CD4-positive, alpha-beta memory T cell (primary cell): Measurements from ENCODE around the gene MYLK. TPM values are rescaled to one million over a fixed set of nuclear protein-coding genes. Genes with fewer than 3 reads are reported as not detected.

Source experiments
- CTCF ChIA-PET: fragments of 350-600 bp; sonication (Branson Sonifier 250); formaldehyde crosslinking; loops from one replicate; lab custom pipeline; 2021; ENCODE audit warnings: inconsistent platforms; ENCODE audit not compliant: partially characterized antibody; lab: Charles Lee
- POLR2A ChIA-PET: fragments of 350-600 bp; sonication (Branson Sonifier 250); formaldehyde crosslinking; loops from one replicate; lab custom pipeline; 2021; ENCODE audit not compliant: partially characterized antibody; lab: Charles Lee
- DNase-seq, 5 donors: peaks; one replicate each; pipeline versions ENCODE4 v3.0.0 to v3.0.0-alpha.2; 2020 to 2022; ENCODE audit warnings: mixed read lengths in 1 of 5
- H3K27ac ChIP-seq: one replicate; pipeline ENCODE4 v1.7.0; 2013; ENCODE audit warnings: low read depth, low read length
- H3K27me3 ChIP-seq: 2 replicates; pipeline ENCODE4 v1.7.0; 2013; ENCODE audit warnings: mild to moderate bottlenecking, low read length, moderate library complexity; ENCODE audit not compliant: insufficient read depth
- H3K36me3 ChIP-seq: 2 replicates; pipeline ENCODE4 v1.7.0; 2013; ENCODE audit warnings: mild to moderate bottlenecking, low read length, moderate library complexity; ENCODE audit not compliant: insufficient read depth
- H3K4me1 ChIP-seq: 2 replicates; pipeline ENCODE4 v1.7.0; 2013; ENCODE audit warnings: mild to moderate bottlenecking, low read length, moderate library complexity; ENCODE audit not compliant: insufficient read depth
- H3K4me3 ChIP-seq, 2 donors: one replicate each; pipeline ENCODE4 v1.7.0; 2013; ENCODE audit warnings: low read length in 2 of 2, mild to moderate bottlenecking in 1 of 2
- H3K9me3 ChIP-seq, 2 donors: one replicate each; pipeline ENCODE4 v1.7.0; 2013; ENCODE audit warnings: low read length in 2 of 2, control low read depth in 1 of 2; ENCODE audit not compliant: control insufficient read depth in 1 of 2
- H3K27ac Mint-ChIP-seq, 7 donors: one replicate each; pipeline ENCODE4 v1.8.0; 2020 to 2021; ENCODE audit warnings: mixed read lengths in 7 of 7, mild to moderate bottlenecking in 6 of 7, inconsistent platforms in 3 of 7, moderate library complexity in 3 of 7
- H3K27me3 Mint-ChIP-seq, 2 donors: one replicate each; pipeline ENCODE4 v1.8.0; 2020 to 2021; ENCODE audit warnings: mixed read lengths in 2 of 2
- H3K36me3 Mint-ChIP-seq, 2 donors: one replicate each; pipeline ENCODE4 v1.8.0; 2020 to 2021; ENCODE audit warnings: mixed read lengths in 2 of 2, inconsistent platforms in 1 of 2, mild to moderate bottlenecking in 1 of 2
- H3K4me1 Mint-ChIP-seq, 4 donors: one replicate each; pipeline ENCODE4 v1.8.0; 2020 to 2021; ENCODE audit warnings: mixed read lengths in 4 of 4, mild to moderate bottlenecking in 1 of 4
- H3K4me3 Mint-ChIP-seq, 8 donors: one replicate each; pipeline ENCODE4 v1.8.0; 2020 to 2021; ENCODE audit warnings: mixed read lengths in 8 of 8, mild to moderate bottlenecking in 7 of 8, moderate library complexity in 6 of 8, inconsistent platforms in 3 of 8
- H3K9me3 Mint-ChIP-seq, 8 donors: one replicate each; pipeline ENCODE4 v1.8.0; 2020 to 2021; ENCODE audit warnings: mixed read lengths in 8 of 8, mild to moderate bottlenecking in 5 of 8, inconsistent platforms in 3 of 8, moderate library complexity in 1 of 8
- intact Hi-C: fragments of 100-400 bp; cut with micrococcal nuclease; formaldehyde crosslinking; loops from one replicate; pipeline ENCODE4 v1.15.1; 2023
- polyA plus RNA-seq, 2 donors: library from polyadenylated mRNA; unstranded; fragments of 300-500 nt; fragmentation: Illumina TruSeq; gene quantifications; one replicate each; pipeline ENCODE4 v1.2.3, GENCODE V29; 2021
- total RNA-seq, 2 experiments: library from RNA; stranded (reverse); gene quantifications; one replicate each; pipeline ENCODE4 v1.2.3, GENCODE V29; 2021

MYLK gene
- total and polyA plus RNA-seq, 4 experiments from 2014 or later: 0.18 TPM; not detected in 3

GRCh38 chr3:123640311-123640710 is 243.8 kb downstream of the MYLK start:
- no peaks in the 10 kb centered on the region for H3K4me1 ChIP-seq
- no peak overlapping the region for H3K4me3 Mint-ChIP-seq
- no peak for DNase-seq
- intact Hi-C loops: no loop called here
- H3K36me3 ChIP-seq: no peaks in the 10 kb centered on the region
- no peak overlapping the region for H3K27ac ChIP-seq
- no peaks in the 10 kb centered on the region for H3K9me3 ChIP-seq
- H3K27me3 ChIP-seq: no peaks in the 10 kb centered on the region
- no peaks in the 10 kb centered on the region for H3K4me1 Mint-ChIP-seq
- POLR2A ChIA-PET: no interaction called here
- CTCF ChIA-PET: interaction anchor here (1.0 to 2.3 kb wide), 3 partner anchors 10 to 12 kb away, joined by 3 to 15 read pairs (median 4); no protein-coding TSS in a partner anchor
- H3K36me3 Mint-ChIP-seq: peaks cover 0 to 5% of the 10 kb centered on the region in 2 donors
- H3K27ac Mint-ChIP-seq: no peak overlapping the region
- peaks cover 0 to 4% of the 10 kb centered on the region in 2 donors for H3K27me3 Mint-ChIP-seq
- no peaks in the 10 kb centered on the region for H3K9me3 Mint-ChIP-seq
- no peak overlapping the region for H3K4me3 ChIP-seq

- no peaks in the 10 kb centered on the region for H3K9me3 Mint-ChIP-seq
- H3K27ac Mint-ChIP-seq: no peak overlapping the region
- Histone ChIP-seq H3K27me3 (no peaks in the 10 kb centered on the region), H3K36me3 (no peaks in the 10 kb centered on the region), H3K27ac (no peak overlapping the region), H3K4me1 (no peaks in the 10 kb centered on the region), H3K4me3 (no peak overlapping the region), H3K9me3 (no peaks in the 10 kb centered on the region)
- no peaks in the 10 kb centered on the region for H3K4me1 Mint-ChIP-seq
- H3K27me3 Mint-ChIP-seq: peaks cover 0 to 4% of the 10 kb centered on the region in 2 donors
- DNase-seq: no peak
- ChIA-PET CTCF (interaction anchor here (1.0 kb wide), 1 partner anchor 13 kb away, joined by 4 read pairs; no protein-coding TSS in a partner anchor), POLR2A (no interaction called here)
- intact Hi-C loops: no loop called here
- H3K36me3 Mint-ChIP-seq: peaks cover 0 to 5% of the 10 kb centered on the region in 2 donors
- H3K4me3 Mint-ChIP-seq: no peak overlapping the region
Measured at GRCh38 chr3:123638936-123639689, 245.0 kb downstream of the MYLK start.

GRCh38 chr3:123637841-123638240 is 246.3 kb downstream of the MYLK start:
- no peaks in the 10 kb centered on the region for H3K36me3 ChIP-seq
- H3K27me3 ChIP-seq: no peaks in the 10 kb centered on the region
- intact Hi-C loops: no loop called here
- no peak overlapping the region for H3K27ac Mint-ChIP-seq
- no peaks in the 10 kb centered on the region for H3K9me3 ChIP-seq
- peaks cover 0 to 5% of the 10 kb centered on the region in 2 donors for H3K36me3 Mint-ChIP-seq
- POLR2A ChIA-PET: no interaction called here
- DNase-seq: no peak
- CTCF ChIA-PET: no interaction called here
- no peak overlapping the region for H3K4me3 Mint-ChIP-seq
- H3K9me3 Mint-ChIP-seq: no peaks in the 10 kb centered on the region
- H3K27ac ChIP-seq: no peak overlapping the region
- H3K4me1 ChIP-seq: no peaks in the 10 kb centered on the region
- peaks cover 0 to 4% of the 10 kb centered on the region in 2 donors for H3K27me3 Mint-ChIP-seq
- no peak overlapping the region for H3K4me3 ChIP-seq
- no peaks in the 10 kb centered on the region for H3K4me1 Mint-ChIP-seq

GRCh38 chr3:123637131-123637530 is 247.0 kb downstream of the MYLK start:
- Histone ChIP-seq H3K36me3 (no peaks in the 10 kb centered on the region), H3K4me1 (no peaks in the 10 kb centered on the region), H3K4me3 (no peak overlapping the region), H3K9me3 (no peaks in the 10 kb centered on the region), H3K27me3 (no peaks in the 10 kb centered on the region), H3K27ac (no peak overlapping the region)
- H3K36me3 Mint-ChIP-seq: peaks cover 0 to 5% of the 10 kb centered on the region in 2 donors
- CTCF ChIA-PET: no interaction called here
- H3K4me3 Mint-ChIP-seq: no peak overlapping the region
- H3K9me3 Mint-ChIP-seq: no peaks in the 10 kb centered on the region
- H3K27me3 Mint-ChIP-seq: peaks cover 0 to 4% of the 10 kb centered on the region in 2 donors
- intact Hi-C loops: no loop called here
- H3K4me1 Mint-ChIP-seq: no peaks in the 10 kb centered on the region
- POLR2A ChIA-PET: no interaction called here
- no peak overlapping the region for H3K27ac Mint-ChIP-seq
- DNase-seq: no peak

GRCh38 chr3:123636431-123636841 is 247.7 kb downstream of the MYLK start:
- H3K4me3 Mint-ChIP-seq: no peak overlapping the region
- ChIA-PET POLR2A (no interaction called here), CTCF (no interaction called here)
- Histone ChIP-seq H3K27ac (no peak overlapping the region), H3K4me1 (no peaks in the 10 kb centered on the region), H3K4me3 (no peak overlapping the region), H3K36me3 (no peaks in the 10 kb centered on the region), H3K27me3 (no peaks in the 10 kb centered on the region), H3K9me3 (no peaks in the 10 kb centered on the region)
- no peak overlapping the region for H3K27ac Mint-ChIP-seq
- H3K27me3 Mint-ChIP-seq: peaks cover 0 to 4% of the 10 kb centered on the region in 2 donors
- DNase-seq: no peak
- H3K4me1 Mint-ChIP-seq: no peaks in the 10 kb centered on the region
- intact Hi-C loops: no loop called here
- peaks cover 0 to 5% of the 10 kb centered on the region in 2 donors for H3K36me3 Mint-ChIP-seq
- no peaks in the 10 kb centered on the region for H3K9me3 Mint-ChIP-seq

- Histone ChIP-seq H3K4me1 (no peaks in the 10 kb centered on the region), H3K27me3 (no peaks in the 10 kb centered on the region), H3K4me3 (no peak overlapping the region), H3K36me3 (no peaks in the 10 kb centered on the region), H3K9me3 (no peaks in the 10 kb centered on the region), H3K27ac (no peak overlapping the region)
- peaks cover 0 to 8% of the 10 kb centered on the region in 2 donors for H3K36me3 Mint-ChIP-seq
- no peaks in the 10 kb centered on the region for H3K4me1 Mint-ChIP-seq
- DNase-seq: no peak
- intact Hi-C loops: no loop called here
- CTCF ChIA-PET: no interaction called here
- H3K9me3 Mint-ChIP-seq: no peaks in the 10 kb centered on the region
- no peak overlapping the region for H3K4me3 Mint-ChIP-seq
- H3K27me3 Mint-ChIP-seq: peaks cover 0 to 4% of the 10 kb centered on the region in 2 donors
- POLR2A ChIA-PET: no interaction called here
- H3K27ac Mint-ChIP-seq: peak overlapping the region in 1 of 7 donors; percentile 32
Measured at GRCh38 chr3:123635717-123636116, 248.4 kb downstream of the MYLK start.

- Histone ChIP-seq H3K27me3 (no peaks in the 10 kb centered on the region), H3K4me1 (no peaks in the 10 kb centered on the region), H3K36me3 (no peaks in the 10 kb centered on the region), H3K9me3 (no peaks in the 10 kb centered on the region), H3K4me3 (no peak overlapping the region), H3K27ac (no peak overlapping the region)
- Mint-ChIP-seq H3K36me3 (peaks cover 0 to 10% of the 10 kb centered on the region in 2 donors), H3K4me1 (no peaks in the 10 kb centered on the region), H3K27me3 (peaks cover 0 to 4% of the 10 kb centered on the region in 2 donors), H3K27ac (peak overlapping the region in 1 of 7 donors; percentile 32), H3K4me3 (no peak overlapping the region), H3K9me3 (no peaks in the 10 kb centered on the region)
- CTCF ChIA-PET: no interaction called here
- POLR2A ChIA-PET: no interaction called here
- DNase-seq: no peak
- intact Hi-C loops: no loop called here
Measured at GRCh38 chr3:123635217-123635616, 248.9 kb downstream of the MYLK start.
